IgD-negative memory B cell (primary cell): ENCODE measurements around the gene ASB10. TPM values are rescaled to one million over a fixed set of nuclear protein-coding genes. Genes with fewer than 3 reads are reported as not detected.

ENCODE experiments used
- H3K27ac Mint-ChIP-seq, 3 donors: one replicate each; pipeline ENCODE4 v1.8.0; 2020 to 2022; ENCODE audit warnings: mild to moderate bottlenecking in 3 of 3, mixed read lengths in 3 of 3, moderate library complexity in 1 of 3
- H3K27me3 Mint-ChIP-seq: one replicate; pipeline ENCODE4 v1.8.0; 2021; ENCODE audit warnings: mixed read lengths
- H3K36me3 Mint-ChIP-seq: one replicate; pipeline ENCODE4 v1.8.0; 2020; ENCODE audit warnings: mild to moderate bottlenecking, mixed read lengths
- H3K4me1 Mint-ChIP-seq, 3 donors: one replicate each; pipeline ENCODE4 v1.8.0; 2020 to 2022; ENCODE audit warnings: mixed read lengths in 3 of 3, mild to moderate bottlenecking in 1 of 3
- H3K4me3 Mint-ChIP-seq, 4 donors: one replicate each; pipeline ENCODE4 v1.8.0; 2020 to 2022; ENCODE audit warnings: mild to moderate bottlenecking in 4 of 4, mixed read lengths in 4 of 4, moderate library complexity in 3 of 4
- H3K9me3 Mint-ChIP-seq, 3 donors: one replicate each; pipeline ENCODE4 v1.8.0; 2020 to 2021; ENCODE audit warnings: mixed read lengths in 3 of 3, mild to moderate bottlenecking in 1 of 3
- polyA plus RNA-seq: library from polyadenylated mRNA; unstranded; fragments of 300-500 nt; fragmentation: Illumina TruSeq; gene quantifications from one replicate; pipeline ENCODE4 v1.2.3, GENCODE V29; 2021

ASB10 gene
- polyA plus RNA-seq, 1 donor from 2014 or later = not detected

DNA sequence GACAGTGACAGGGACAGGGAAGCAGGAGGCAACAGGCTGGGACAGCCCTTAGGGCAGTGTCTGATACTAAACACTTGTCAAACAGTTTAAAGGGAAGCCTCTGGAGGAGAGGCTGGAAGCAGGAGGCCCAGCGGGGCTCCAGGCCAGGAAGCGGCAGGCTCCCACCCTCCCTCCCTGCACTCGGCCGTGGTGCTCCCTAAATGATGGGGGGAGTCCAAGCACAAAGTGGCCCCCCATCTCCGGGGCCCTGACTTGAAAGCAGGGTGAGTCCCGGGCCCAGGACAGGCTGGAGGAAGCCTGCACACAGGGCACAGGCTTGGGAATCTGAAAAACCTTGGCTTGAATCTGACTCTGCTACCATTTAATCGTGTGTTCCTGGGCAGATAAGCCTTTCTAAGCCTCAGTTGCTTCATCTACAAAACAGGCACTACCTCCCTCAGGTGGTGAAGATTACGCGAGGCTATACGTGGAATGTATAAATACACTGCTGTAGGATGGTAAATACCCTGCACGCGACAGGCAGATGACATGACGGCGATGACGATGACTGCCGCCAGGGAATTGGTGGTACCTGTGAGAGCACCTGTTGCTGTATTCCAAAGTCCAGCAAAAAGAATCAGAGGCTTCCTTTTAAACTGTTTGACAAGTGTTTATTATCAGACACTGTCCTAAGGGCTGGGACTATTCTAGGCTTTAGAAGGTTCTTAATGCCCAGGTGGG, 53.6 kb downstream of the ASB10 start:
- Mint-ChIP-seq H3K9me3 (no peaks in the 10 kb centered on the region), H3K27ac (peak overlapping the region in 1 of 3 donors; percentile 23), H3K4me3 (no peak overlapping the region), H3K4me1 (no peaks in the 10 kb centered on the region), H3K27me3 (no peaks in the 10 kb centered on the region), H3K36me3 (no peaks in the 10 kb centered on the region)

DNA sequence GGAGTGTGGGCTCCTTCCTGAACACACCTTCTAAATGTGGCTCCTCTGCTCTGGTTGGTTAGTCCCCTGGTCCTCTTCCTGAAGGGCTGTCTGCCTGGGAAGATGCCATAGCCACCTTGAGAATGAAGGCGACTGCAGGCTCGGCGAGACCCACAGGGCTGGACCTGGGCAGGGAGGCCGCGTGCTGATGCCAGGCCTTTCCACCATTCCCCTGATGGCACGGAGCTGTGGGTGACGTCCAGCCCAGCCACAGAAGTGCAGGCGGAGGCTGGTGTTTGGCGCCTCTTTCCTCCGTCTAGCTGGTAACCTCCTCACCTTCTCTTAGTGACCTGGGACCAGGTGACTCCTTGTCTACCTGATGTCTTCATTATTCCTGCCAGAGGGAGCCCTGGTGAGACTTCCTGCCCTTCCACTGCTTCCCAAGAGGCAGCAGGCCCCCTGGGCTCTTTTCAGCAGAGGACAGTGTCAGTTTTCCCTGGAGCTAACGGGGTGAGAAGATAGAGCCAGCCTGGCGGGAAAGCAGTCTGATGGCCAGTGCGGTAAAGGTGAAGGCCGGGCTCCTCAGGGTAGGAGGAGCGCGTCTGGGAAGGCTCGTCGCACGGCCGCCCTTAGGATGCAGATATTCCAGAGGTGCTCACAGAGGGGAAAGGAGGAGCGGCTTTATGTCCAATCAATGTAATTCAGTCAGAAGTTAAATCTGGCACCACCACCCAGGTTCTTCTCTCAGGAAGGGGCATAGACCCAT, 54.4 kb downstream of the ASB10 start:
- no peaks in the 10 kb centered on the region for H3K36me3 Mint-ChIP-seq
- H3K4me3 Mint-ChIP-seq = peak overlapping the region in 1 of 4 donors; percentile 6
- H3K27ac Mint-ChIP-seq = no peak overlapping the region
- H3K4me1 Mint-ChIP-seq = no peaks in the 10 kb centered on the region
- H3K27me3 Mint-ChIP-seq = no peaks in the 10 kb centered on the region
- H3K9me3 Mint-ChIP-seq = no peaks in the 10 kb centered on the region

DNA sequence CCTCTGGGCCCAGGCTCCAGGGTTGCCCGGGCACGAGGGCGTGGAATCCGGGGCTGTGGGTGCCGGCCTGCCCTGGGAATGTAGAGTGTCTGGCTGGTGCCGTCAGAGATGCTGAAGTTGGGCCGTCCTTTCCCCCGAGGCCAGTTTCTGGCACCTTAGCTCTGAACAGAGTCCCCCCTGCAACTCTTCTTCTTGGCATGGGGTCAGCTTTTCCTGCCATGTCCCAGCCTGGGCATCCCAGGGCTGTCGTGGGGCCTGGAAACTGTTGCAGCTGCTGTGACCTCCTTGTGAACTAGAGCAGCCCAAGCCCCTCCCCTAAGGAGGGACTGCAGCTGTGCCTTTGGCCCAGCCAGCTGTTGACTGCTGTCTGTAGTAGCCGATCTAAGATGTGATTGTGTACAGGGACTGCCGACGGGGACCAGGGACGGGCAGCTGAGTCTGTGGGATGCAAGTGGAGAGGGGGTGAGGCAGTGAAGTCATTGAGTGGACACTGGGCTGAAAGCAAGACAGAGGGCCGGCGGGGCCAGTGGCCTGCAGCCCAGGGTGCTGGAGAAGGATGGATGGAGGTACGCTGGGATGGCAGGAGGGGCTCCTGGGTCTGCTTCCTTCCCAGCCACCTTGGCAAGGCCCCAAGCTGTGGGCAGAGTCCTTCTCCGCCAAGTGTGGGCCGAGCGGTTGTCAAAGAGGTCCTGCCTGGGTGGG, 55.3 kb downstream of the ASB10 start:
- Mint-ChIP-seq H3K4me3 (no peak overlapping the region), H3K27me3 (no peaks in the 10 kb centered on the region), H3K36me3 (no peaks in the 10 kb centered on the region), H3K9me3 (no peaks in the 10 kb centered on the region), H3K27ac (no peak overlapping the region), H3K4me1 (no peaks in the 10 kb centered on the region)

- Mint-ChIP-seq H3K36me3 (no peaks in the 10 kb centered on the region), H3K27me3 (no peaks in the 10 kb centered on the region), H3K4me3 (no peak overlapping the region), H3K27ac (no peak overlapping the region), H3K4me1 (no peaks in the 10 kb centered on the region), H3K9me3 (no peaks in the 10 kb centered on the region)
Measured at GRCh38 chr7:151131224-151131591, 55.8 kb downstream of the ASB10 start.

DNA sequence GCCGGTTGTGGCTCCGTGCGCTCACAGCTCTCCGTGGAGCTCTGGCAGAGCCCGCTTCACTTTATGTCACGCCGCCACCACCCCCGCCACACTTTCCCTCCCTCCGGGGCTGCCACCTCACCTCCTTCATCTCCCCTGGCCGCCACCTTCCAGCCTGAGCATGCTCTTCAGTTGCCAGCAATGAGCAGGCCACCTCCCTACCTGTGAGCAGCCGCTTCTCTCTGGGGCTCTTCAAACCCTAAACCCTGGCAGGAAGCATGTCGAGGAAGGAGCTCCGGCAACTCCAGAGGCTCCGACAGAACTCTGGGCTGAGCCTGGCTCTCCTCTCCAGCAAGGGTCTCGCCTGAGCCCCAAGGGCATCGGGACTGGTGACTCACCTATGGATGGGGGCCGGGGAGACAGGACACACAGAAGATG, 56.3 kb downstream of the ASB10 start:
- Mint-ChIP-seq H3K36me3 (no peaks in the 10 kb centered on the region), H3K27ac (no peak overlapping the region), H3K4me1 (no peaks in the 10 kb centered on the region), H3K27me3 (no peaks in the 10 kb centered on the region), H3K9me3 (no peaks in the 10 kb centered on the region), H3K4me3 (no peak overlapping the region)

- no peaks in the 10 kb centered on the region for H3K4me1 Mint-ChIP-seq
- H3K27ac Mint-ChIP-seq = peak overlapping the region in 1 of 3 donors; percentile 64
- H3K36me3 Mint-ChIP-seq = no peaks in the 10 kb centered on the region
Measured at GRCh38 chr7:151129960-151130591, 57.0 kb downstream of the ASB10 start.

DNA sequence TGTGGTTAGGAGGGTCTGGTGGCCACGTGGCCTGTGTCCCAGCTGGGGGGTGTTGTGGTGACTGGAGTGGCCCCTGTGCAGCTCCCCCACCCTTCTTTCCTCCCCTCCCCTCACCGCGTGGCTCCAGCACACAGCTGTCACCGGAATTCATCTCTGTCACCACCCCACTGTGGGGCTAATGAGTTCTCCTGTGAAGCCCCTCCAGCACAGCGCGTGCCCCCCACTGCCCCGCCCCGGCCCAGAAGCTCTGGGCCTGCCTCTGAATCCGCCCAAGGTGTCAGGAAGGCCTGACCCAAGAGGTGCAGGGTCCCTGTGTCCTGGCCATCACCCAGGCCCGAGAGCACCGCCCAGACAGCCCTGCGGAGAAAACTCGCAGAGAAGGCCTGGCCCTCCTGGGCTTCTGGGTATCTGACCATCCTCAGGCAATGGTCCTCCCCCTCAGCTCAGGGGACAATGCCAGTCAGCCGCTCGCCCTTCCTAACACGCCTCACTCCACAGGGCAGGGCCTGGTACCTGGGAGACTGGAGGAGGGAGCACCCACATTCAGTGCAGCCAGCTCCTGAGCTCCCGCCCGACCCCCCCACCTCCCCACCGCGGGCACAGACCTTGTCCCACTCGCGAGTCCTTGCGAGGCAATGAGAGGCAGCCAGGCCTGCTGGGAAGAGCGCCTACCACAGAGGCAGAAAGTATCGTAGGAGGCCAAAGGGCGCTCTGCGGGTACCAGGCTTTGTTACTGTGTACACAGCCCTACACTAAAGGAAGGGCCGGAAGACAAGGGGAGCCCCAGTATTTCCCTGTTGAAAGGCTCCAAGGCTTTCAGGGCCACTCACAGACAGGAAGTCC, 57.7 kb downstream of the ASB10 start:
- no peak overlapping the region for H3K4me3 Mint-ChIP-seq
- no peaks in the 10 kb centered on the region for H3K4me1 Mint-ChIP-seq
- H3K27me3 Mint-ChIP-seq = no peaks in the 10 kb centered on the region
- H3K36me3 Mint-ChIP-seq = no peaks in the 10 kb centered on the region
- H3K27ac Mint-ChIP-seq = no peak overlapping the region
- H3K9me3 Mint-ChIP-seq = no peaks in the 10 kb centered on the region

More at GRCh38 chr7:151129960-151130591, 57.0 kb downstream of the ASB10 start:
- Mint-ChIP-seq H3K9me3 (no peaks in the 10 kb centered on the region), H3K4me3 (no peak overlapping the region), H3K27me3 (no peaks in the 10 kb centered on the region)

- H3K4me3 Mint-ChIP-seq = no peak overlapping the region
- no peaks in the 10 kb centered on the region for H3K27me3 Mint-ChIP-seq
- H3K9me3 Mint-ChIP-seq = no peaks in the 10 kb centered on the region
- peaks cover 4% of the 10 kb centered on the region for H3K36me3 Mint-ChIP-seq
- peaks cover 4 to 5% (median 5%) of the 10 kb centered on the region in 3 donors for H3K4me1 Mint-ChIP-seq
- no peak overlapping the region for H3K27ac Mint-ChIP-seq
Measured at GRCh38 chr7:151128716-151129115, 58.3 kb downstream of the ASB10 start.

DNA sequence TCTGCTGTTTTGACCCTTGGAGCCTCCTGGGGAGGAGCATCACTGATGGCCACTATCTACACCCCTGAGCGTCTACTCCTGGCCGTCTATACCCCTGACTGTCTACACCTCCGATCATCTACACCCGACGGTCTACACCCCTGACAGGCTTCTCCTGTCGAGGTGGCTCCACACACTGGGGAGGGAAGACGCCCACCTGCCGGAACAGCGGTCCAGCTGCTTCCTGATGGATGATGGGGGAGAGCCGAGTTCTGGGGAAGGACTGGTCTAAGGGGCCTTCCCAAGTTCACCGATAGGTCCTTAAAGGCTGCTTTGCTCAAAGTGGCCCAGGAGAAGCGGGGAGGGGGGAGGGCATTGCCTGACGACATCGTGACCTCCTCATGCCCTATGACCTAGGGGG, 58.9 kb downstream of the ASB10 start:
- H3K4me3 Mint-ChIP-seq = no peak overlapping the region
- peaks cover 4 to 5% (median 5%) of the 10 kb centered on the region in 3 donors for H3K4me1 Mint-ChIP-seq
- peaks cover 6% of the 10 kb centered on the region for H3K36me3 Mint-ChIP-seq
- H3K9me3 Mint-ChIP-seq = no peaks in the 10 kb centered on the region
- no peaks in the 10 kb centered on the region for H3K27me3 Mint-ChIP-seq
- no peak overlapping the region for H3K27ac Mint-ChIP-seq

GRCh38 chr7:151126491-151127137, 60.4 kb downstream of the ASB10 start:
- Mint-ChIP-seq H3K27me3 (no peaks in the 10 kb centered on the region), H3K4me3 (no peak overlapping the region)

GRCh38 chr7:151125846-151126481, 61.1 kb downstream of the ASB10 start:
- H3K4me3 Mint-ChIP-seq = no peak overlapping the region
- H3K27ac Mint-ChIP-seq = no peak overlapping the region

More at GRCh38 chr7:151126491-151127137, 60.4 kb downstream of the ASB10 start:
- no peaks in the 10 kb centered on the region for H3K9me3 Mint-ChIP-seq
- H3K27ac Mint-ChIP-seq = peak overlapping the region in 1 of 3 donors; percentile 19
- H3K4me1 Mint-ChIP-seq = peaks cover 4 to 5% (median 5%) of the 10 kb centered on the region in 3 donors
- peaks cover 6% of the 10 kb centered on the region for H3K36me3 Mint-ChIP-seq

More at GRCh38 chr7:151125846-151126481, 61.1 kb downstream of the ASB10 start:
- Mint-ChIP-seq H3K4me1 (peaks cover 4 to 5% (median 5%) of the 10 kb centered on the region in 3 donors), H3K36me3 (peaks cover 6% of the 10 kb centered on the region), H3K9me3 (no peaks in the 10 kb centered on the region), H3K27me3 (no peaks in the 10 kb centered on the region)
